ENCODE measurements around the gene TSPAN7.

Gene TSPAN7

GRCh38 chrX:38616904-38617303, 55.6 kb downstream of the TSPAN7 start:
- H3K27ac ChIP-seq (ENCODE audit: low read depth, low read length), result no peak overlapping the region
- no peaks in the 10 kb centered on the region for H4K20me1 ChIP-seq (ENCODE audit: low read depth, low read length)
- no peak overlapping the region for H3K4me2 ChIP-seq (ENCODE audit: low read depth, low read length, poor library complexity, severe bottlenecking)
- H2AFZ ChIP-seq (ENCODE audit: low read depth, low read length, severe bottlenecking), result no peak overlapping the region
- no peaks in the 10 kb centered on the region for H3K79me2 ChIP-seq (ENCODE audit: insufficient read depth, low read length)
- H3K4me3 ChIP-seq (ENCODE audit: insufficient read depth, low read length, poor library complexity, severe bottlenecking), result no peak overlapping the region
- TF ChIP-seq, protein P1, sequence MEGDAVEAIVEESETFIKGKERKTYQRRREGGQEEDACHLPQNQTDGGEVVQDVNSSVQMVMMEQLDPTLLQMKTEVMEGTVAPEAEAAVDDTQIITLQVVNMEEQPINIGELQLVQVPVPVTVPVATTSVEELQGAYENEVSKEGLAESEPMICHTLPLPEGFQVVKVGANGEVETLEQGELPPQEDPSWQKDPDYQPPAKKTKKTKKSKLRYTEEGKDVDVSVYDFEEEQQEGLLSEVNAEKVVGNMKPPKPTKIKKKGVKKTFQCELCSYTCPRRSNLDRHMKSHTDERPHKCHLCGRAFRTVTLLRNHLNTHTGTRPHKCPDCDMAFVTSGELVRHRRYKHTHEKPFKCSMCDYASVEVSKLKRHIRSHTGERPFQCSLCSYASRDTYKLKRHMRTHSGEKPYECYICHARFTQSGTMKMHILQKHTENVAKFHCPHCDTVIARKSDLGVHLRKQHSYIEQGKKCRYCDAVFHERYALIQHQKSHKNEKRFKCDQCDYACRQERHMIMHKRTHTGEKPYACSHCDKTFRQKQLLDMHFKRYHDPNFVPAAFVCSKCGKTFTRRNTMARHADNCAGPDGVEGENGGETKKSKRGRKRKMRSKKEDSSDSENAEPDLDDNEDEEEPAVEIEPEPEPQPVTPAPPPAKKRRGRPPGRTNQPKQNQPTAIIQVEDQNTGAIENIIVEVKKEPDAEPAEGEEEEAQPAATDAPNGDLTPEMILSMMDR (IDR thresholded peaks at IDR 0.05; ENCODE audit: insufficient read depth, low read length, poor library complexity, severe bottlenecking), result no peak
- TF ChIP-seq EZH2phosphoT487 (conservative IDR thresholded peaks at IDR 0.05; ENCODE audit: low read length), result no peak
- no peak overlapping the region for H3K9ac ChIP-seq (ENCODE audit: low read length)
- no peaks in the 10 kb centered on the region for H3K9me3 ChIP-seq (ENCODE audit: insufficient read depth, low read length)
- no peaks in the 10 kb centered on the region for H3K27me3 ChIP-seq (ENCODE audit: low read length)
- H3F3A ChIP-seq (ENCODE audit: insufficient read depth), result no peaks in the 10 kb centered on the region
- no peaks in the 10 kb centered on the region for H3K9me2 ChIP-seq (replicated peaks; ENCODE audit: insufficient read depth, low read length)
- H3K36me3 ChIP-seq (ENCODE audit: low read length), result no peaks in the 10 kb centered on the region

DNA sequence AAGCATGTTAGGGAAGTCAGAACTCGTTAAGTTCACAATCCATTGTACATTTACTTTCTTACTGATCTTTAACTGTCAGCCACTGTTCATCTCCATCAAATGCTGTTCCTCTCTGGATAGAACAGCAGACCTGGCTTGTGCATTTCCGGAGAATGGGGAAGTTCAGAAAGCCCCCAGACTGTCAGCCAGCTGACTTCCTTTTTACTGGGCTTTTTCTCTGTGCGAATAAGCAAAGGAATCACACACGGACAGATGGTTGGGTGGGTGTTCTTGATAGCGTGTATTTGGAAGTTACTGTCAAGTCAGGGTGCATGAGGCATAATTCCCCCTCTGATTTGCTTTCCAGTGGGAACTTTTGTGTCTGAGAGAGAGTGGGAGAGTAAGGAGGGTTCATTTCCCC, 56.8 kb downstream of the TSPAN7 start:
- no peaks in the 10 kb centered on the region for H3K9me3 ChIP-seq (ENCODE audit: insufficient read depth, low read length)
- no peak overlapping the region for H3K4me3 ChIP-seq (ENCODE audit: insufficient read depth, low read length, poor library complexity, severe bottlenecking)
- H3K9me2 ChIP-seq (replicated peaks; ENCODE audit: insufficient read depth, low read length), result no peaks in the 10 kb centered on the region
- no peaks in the 10 kb centered on the region for H3F3A ChIP-seq (ENCODE audit: insufficient read depth)
- H3K79me2 ChIP-seq (ENCODE audit: insufficient read depth, low read length), result no peaks in the 10 kb centered on the region
- TF ChIP-seq EZH2phosphoT487 (conservative IDR thresholded peaks at IDR 0.05; ENCODE audit: low read length), result no peak
- TF ChIP-seq, protein P1 (IDR thresholded peaks at IDR 0.05; ENCODE audit: insufficient read depth, low read length, poor library complexity, severe bottlenecking), result no peak
- no peak overlapping the region for H2AFZ ChIP-seq (ENCODE audit: low read depth, low read length, severe bottlenecking)
- H3K27ac ChIP-seq (ENCODE audit: low read depth, low read length), result no peak overlapping the region
- no peaks in the 10 kb centered on the region for H4K20me1 ChIP-seq (ENCODE audit: low read depth, low read length)
- no peak overlapping the region for H3K9ac ChIP-seq (ENCODE audit: low read length)
- no peaks in the 10 kb centered on the region for H3K36me3 ChIP-seq (ENCODE audit: low read length)
- H3K27me3 ChIP-seq (ENCODE audit: low read length), result no peaks in the 10 kb centered on the region
- H3K4me2 ChIP-seq (ENCODE audit: low read depth, low read length, poor library complexity, severe bottlenecking), result no peak overlapping the region

GRCh38 chrX:38620623-38621022, 59.3 kb downstream of the TSPAN7 start:
- no peak overlapping the region for H3K4me3 ChIP-seq (ENCODE audit: insufficient read depth, low read length, poor library complexity, severe bottlenecking)
- no peaks in the 10 kb centered on the region for H3F3A ChIP-seq (ENCODE audit: insufficient read depth)
- H2AFZ ChIP-seq (ENCODE audit: low read depth, low read length, severe bottlenecking), result no peak overlapping the region
- H3K4me2 ChIP-seq (ENCODE audit: low read depth, low read length, poor library complexity, severe bottlenecking), result no peak overlapping the region
- no peak for TF ChIP-seq EZH2phosphoT487 (conservative IDR thresholded peaks at IDR 0.05; ENCODE audit: low read length)
- TF ChIP-seq, protein P1 (IDR thresholded peaks at IDR 0.05; ENCODE audit: insufficient read depth, low read length, poor library complexity, severe bottlenecking), result no peak
- H3K36me3 ChIP-seq (ENCODE audit: low read length), result no peaks in the 10 kb centered on the region
- H4K20me1 ChIP-seq (ENCODE audit: low read depth, low read length), result no peaks in the 10 kb centered on the region
- no peaks in the 10 kb centered on the region for H3K9me3 ChIP-seq (ENCODE audit: insufficient read depth, low read length)
- H3K9me2 ChIP-seq (replicated peaks; ENCODE audit: insufficient read depth, low read length), result no peaks in the 10 kb centered on the region
- no peaks in the 10 kb centered on the region for H3K79me2 ChIP-seq (ENCODE audit: insufficient read depth, low read length)
- H3K9ac ChIP-seq (ENCODE audit: low read length), result no peak overlapping the region
- no peak overlapping the region for H3K27ac ChIP-seq (ENCODE audit: low read depth, low read length)
- no peaks in the 10 kb centered on the region for H3K27me3 ChIP-seq (ENCODE audit: low read length)
